ENCODE results near the gene GNRH2.
"Not testable (repeated sequence)": the region's sequence is repeated elsewhere in the genome, so short reads cannot be mapped to it uniquely, and the experiment has no call there.

GNRH2 gene

GRCh38 chr20:3074812-3075211 is 31.4 kb downstream of the GNRH2 start:
- DNase-seq (ENCODE audit: low read depth) = no peak
- no peak for TF ChIP-seq CTCF (IDR thresholded peaks at IDR 0.05; ENCODE audit: control insufficient read depth, extremely low read depth, insufficient read depth)

GRCh38 chr20:3075315-3075714 is 31.9 kb downstream of the GNRH2 start:
- not testable (repeated sequence) for H3K4me3 ChIP-seq (ENCODE audit: low read depth, low read length)

More at GRCh38 chr20:3074812-3075211, 31.4 kb downstream of the GNRH2 start:
- H3K4me3 ChIP-seq (ENCODE audit: low read depth, low read length) = no peak overlapping the region

GRCh38 chr20:3077618-3078134 is 34.3 kb downstream of the GNRH2 start:
- DNase-seq (ENCODE audit: low read depth) = no peak
- no peak for TF ChIP-seq CTCF (IDR thresholded peaks at IDR 0.05; ENCODE audit: control insufficient read depth, extremely low read depth, insufficient read depth)
- H3K4me3 ChIP-seq (ENCODE audit: low read depth, low read length) = no peak overlapping the region

More at GRCh38 chr20:3075315-3075714, 31.9 kb downstream of the GNRH2 start:
- DNase-seq (ENCODE audit: low read depth) = not testable (repeated sequence)

GRCh38 chr20:3080939-3081388 is 37.5 kb downstream of the GNRH2 start:
- peak; percentile 17 for DNase-seq (ENCODE audit: low read depth)
- no peak overlapping the region for H3K4me3 ChIP-seq (ENCODE audit: low read depth, low read length)
- TF ChIP-seq CTCF (IDR thresholded peaks at IDR 0.05; ENCODE audit: control insufficient read depth, extremely low read depth, insufficient read depth) = no peak

GRCh38 chr20:3081641-3082040 is 38.2 kb downstream of the GNRH2 start:
- no peak for DNase-seq (ENCODE audit: low read depth)
- H3K4me3 ChIP-seq (ENCODE audit: low read depth, low read length) = no peak overlapping the region
- no peak for TF ChIP-seq CTCF (IDR thresholded peaks at IDR 0.05; ENCODE audit: control insufficient read depth, extremely low read depth, insufficient read depth)

GRCh38 chr20:3082306-3082951 is 39.0 kb downstream of the GNRH2 start:
- TF ChIP-seq CTCF (IDR thresholded peaks at IDR 0.05; ENCODE audit: control insufficient read depth, extremely low read depth, insufficient read depth) = no peak
- no peak for DNase-seq (ENCODE audit: low read depth)
- H3K4me3 ChIP-seq (ENCODE audit: low read depth, low read length) = no peak overlapping the region

- no peak for TF ChIP-seq CTCF (IDR thresholded peaks at IDR 0.05; ENCODE audit: control insufficient read depth, extremely low read depth, insufficient read depth)
Observed at GRCh38 chr20:3082955-3083952, 39.8 kb downstream of the GNRH2 start.

More at GRCh38 chr20:3082955-3083952, 39.8 kb downstream of the GNRH2 start:
- DNase-seq (ENCODE audit: low read depth) = no peak
- H3K4me3 ChIP-seq (ENCODE audit: low read depth, low read length) = no peak overlapping the region

Data from LNCaP clone FGC (cell line).